ENCODE measurements around the gene SLCO2A1. TPM values are rescaled to one million over a fixed set of nuclear protein-coding genes. Genes with fewer than 3 reads are reported as not detected.

SLCO2A1 gene
- total and polyA plus RNA-seq, 2 experiments from 2014 or later = 0.31 to 1.0 TPM

DNA sequence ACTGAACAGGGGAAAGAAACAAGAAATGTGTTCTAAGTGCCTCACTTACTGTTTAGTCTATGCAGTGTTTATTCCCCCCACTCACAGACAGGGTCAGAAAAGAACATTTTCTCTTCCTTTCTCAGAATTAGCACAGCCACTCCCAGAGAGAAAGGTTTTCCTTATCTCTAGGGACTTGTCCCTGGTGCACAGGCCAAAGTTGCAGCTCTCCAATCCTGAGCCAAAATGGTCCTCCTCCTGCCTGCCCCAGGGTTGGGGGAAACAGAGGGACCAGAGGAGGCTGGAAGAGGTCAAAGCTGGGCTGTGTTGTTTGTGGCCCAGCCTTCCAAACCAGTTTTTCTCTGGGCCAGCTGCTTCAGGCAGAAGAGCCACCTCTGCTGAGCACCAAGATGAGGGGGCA, 146.1 kb downstream of the SLCO2A1 start (continued):
- TF ChIP-seq, protein P1, sequence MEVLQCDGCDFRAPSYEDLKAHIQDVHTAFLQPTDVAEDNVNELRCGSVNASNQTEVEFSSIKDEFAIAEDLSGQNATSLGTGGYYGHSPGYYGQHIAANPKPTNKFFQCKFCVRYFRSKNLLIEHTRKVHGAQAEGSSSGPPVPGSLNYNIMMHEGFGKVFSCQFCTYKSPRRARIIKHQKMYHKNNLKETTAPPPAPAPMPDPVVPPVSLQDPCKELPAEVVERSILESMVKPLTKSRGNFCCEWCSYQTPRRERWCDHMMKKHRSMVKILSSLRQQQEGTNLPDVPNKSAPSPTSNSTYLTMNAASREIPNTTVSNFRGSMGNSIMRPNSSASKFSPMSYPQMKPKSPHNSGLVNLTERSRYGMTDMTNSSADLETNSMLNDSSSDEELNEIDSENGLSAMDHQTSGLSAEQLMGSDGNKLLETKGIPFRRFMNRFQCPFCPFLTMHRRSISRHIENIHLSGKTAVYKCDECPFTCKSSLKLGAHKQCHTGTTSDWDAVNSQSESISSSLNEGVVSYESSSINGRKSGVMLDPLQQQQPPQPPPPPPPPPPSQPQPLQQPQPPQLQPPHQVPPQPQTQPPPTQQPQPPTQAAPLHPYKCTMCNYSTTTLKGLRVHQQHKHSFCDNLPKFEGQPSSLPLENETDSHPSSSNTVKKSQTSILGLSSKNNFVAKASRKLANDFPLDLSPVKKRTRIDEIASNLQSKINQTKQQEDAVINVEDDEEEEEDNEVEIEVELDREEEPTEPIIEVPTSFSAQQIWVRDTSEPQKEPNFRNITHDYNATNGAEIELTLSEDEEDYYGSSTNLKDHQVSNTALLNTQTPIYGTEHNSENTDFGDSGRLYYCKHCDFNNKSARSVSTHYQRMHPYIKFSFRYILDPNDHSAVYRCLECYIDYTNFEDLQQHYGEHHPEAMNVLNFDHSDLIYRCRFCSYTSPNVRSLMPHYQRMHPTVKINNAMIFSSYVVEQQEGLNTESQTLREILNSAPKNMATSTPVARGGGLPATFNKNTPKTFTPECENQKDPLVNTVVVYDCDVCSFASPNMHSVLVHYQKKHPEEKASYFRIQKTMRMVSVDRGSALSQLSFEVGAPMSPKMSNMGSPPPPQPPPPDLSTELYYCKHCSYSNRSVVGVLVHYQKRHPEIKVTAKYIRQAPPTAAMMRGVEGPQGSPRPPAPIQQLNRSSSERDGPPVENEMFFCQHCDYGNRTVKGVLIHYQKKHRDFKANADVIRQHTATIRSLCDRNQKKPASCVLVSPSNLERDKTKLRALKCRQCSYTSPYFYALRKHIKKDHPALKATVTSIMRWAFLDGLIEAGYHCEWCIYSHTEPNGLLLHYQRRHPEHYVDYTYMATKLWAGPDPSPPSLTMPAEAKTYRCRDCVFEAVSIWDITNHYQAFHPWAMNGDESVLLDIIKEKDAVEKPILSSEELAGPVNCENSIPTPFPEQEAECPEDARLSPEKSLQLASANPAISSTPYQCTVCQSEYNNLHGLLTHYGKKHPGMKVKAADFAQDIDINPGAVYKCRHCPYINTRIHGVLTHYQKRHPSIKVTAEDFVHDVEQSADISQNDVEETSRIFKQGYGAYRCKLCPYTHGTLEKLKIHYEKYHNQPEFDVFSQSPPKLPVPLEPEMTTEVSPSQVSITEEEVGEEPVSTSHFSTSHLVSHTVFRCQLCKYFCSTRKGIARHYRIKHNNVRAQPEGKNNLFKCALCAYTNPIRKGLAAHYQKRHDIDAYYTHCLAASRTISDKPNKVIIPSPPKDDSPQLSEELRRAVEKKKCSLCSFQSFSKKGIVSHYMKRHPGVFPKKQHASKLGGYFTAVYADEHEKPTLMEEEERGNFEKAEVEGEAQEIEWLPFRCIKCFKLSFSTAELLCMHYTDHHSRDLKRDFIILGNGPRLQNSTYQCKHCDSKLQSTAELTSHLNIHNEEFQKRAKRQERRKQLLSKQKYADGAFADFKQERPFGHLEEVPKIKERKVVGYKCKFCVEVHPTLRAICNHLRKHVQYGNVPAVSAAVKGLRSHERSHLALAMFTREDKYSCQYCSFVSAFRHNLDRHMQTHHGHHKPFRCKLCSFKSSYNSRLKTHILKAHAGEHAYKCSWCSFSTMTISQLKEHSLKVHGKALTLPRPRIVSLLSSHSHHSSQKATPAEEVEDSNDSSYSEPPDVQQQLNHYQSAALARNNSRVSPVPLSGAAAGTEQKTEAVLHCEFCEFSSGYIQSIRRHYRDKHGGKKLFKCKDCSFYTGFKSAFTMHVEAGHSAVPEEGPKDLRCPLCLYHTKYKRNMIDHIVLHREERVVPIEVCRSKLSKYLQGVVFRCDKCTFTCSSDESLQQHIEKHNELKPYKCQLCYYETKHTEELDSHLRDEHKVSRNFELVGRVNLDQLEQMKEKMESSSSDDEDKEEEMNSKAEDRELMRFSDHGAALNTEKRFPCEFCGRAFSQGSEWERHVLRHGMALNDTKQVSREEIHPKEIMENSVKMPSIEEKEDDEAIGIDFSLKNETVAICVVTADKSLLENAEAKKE (CRISPR knock-in tag; IDR thresholded peaks at IDR 0.05) = no peak

DNA sequence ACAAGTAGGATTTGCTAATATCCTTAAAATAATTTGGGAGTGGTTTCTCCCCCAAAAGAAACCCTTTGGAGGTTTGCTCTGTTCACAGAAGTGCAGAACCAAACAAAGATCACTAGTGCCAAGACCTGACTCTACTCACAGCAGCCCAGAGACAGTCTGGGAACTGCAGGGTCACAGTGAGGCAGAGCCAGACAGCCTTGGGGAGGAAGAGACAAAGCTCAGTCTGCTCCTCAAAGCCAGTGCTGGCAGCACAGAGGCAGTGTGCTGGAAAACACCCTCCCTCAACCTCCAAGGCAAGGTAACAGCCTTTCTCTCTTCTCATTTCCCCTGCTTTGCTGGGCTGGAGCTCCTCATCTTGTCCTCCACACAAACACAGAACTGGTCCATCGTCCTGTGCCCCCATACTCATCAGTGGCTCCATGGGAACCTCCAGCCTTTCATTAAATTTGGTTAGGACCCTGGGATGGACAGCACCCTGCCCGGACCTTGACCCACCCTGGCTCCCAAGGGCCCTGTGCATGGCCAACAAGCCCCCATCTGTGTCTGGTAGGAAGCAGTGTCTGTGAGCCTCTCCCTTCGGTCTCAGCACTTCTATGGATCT, 146.6 kb downstream of the SLCO2A1 start:
- Mint-ChIP-seq H3K4me3 (no peak overlapping the region), H3K4me1 (peaks cover 6% of the 10 kb centered on the region; the same call in 2 of the 3 replicates), H3K27me3 (ENCODE audit: insufficient read depth, low read depth, poor library complexity) (peaks cover 2% of the 10 kb centered on the region), H3K27ac (no peak overlapping the region), H3K9me3 (peaks cover 2% of the 10 kb centered on the region; the same call in 1 of the 3 replicates), H3K36me3 (ENCODE audit: low read depth) (peaks cover 5% of the 10 kb centered on the region; the same call in 1 of the 3 replicates)
- H3K27me3 ChIP-seq (ENCODE audit: insufficient read depth) = no peaks in the 10 kb centered on the region
- TF ChIP-seq CREB1 (CRISPR knock-in tag; IDR thresholded peaks at IDR 0.05; ENCODE audit: low read depth) (no peak), EZH2 (IDR thresholded peaks at IDR 0.05; ENCODE audit: low read depth, unreplicated experiment) (no peak), NANOG (IDR thresholded peaks at IDR 0.05; ENCODE audit: borderline replicate concordance) (no peak), EZH2phosphoT487 (IDR thresholded peaks at IDR 0.05; ENCODE audit: unreplicated experiment) (no peak)
- TF ChIP-seq, protein P1 (CRISPR knock-in tag; IDR thresholded peaks at IDR 0.05) = no peak
- TF ChIP-seq, protein P2, sequence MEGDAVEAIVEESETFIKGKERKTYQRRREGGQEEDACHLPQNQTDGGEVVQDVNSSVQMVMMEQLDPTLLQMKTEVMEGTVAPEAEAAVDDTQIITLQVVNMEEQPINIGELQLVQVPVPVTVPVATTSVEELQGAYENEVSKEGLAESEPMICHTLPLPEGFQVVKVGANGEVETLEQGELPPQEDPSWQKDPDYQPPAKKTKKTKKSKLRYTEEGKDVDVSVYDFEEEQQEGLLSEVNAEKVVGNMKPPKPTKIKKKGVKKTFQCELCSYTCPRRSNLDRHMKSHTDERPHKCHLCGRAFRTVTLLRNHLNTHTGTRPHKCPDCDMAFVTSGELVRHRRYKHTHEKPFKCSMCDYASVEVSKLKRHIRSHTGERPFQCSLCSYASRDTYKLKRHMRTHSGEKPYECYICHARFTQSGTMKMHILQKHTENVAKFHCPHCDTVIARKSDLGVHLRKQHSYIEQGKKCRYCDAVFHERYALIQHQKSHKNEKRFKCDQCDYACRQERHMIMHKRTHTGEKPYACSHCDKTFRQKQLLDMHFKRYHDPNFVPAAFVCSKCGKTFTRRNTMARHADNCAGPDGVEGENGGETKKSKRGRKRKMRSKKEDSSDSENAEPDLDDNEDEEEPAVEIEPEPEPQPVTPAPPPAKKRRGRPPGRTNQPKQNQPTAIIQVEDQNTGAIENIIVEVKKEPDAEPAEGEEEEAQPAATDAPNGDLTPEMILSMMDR (conservative IDR thresholded peaks at IDR 0.05; ENCODE audit: low read depth in 2 of 2) = no peak
- no peaks in the 10 kb centered on the region for H3K9me2 ChIP-seq (ENCODE audit: insufficient read depth)
- DNase-seq (ENCODE audit: low spot score) (no peak), ATAC-seq (no peak)
- no peaks in the 10 kb centered on the region for H3K79me2 ChIP-seq (replicated peaks; ENCODE audit: insufficient read depth)
- H3K27ac ChIP-seq (ENCODE audit: low read depth) = no peak overlapping the region
- no peak overlapping the region for H3K4me2 ChIP-seq
- H3F3A ChIP-seq (replicated peaks; ENCODE audit: low read depth) = no peaks in the 10 kb centered on the region
- H3K36me3 ChIP-seq (ENCODE audit: insufficient read depth) = no peaks in the 10 kb centered on the region
- H3K4me1 ChIP-seq (ENCODE audit: insufficient read depth) = 0 out of 2 replicates have a peak, but pooled peaks cover 6% of the 10 kb centered on the region
- no peak overlapping the region for H3K4me3 ChIP-seq
- H2AFZ ChIP-seq = no peak overlapping the region
- H4K20me1 ChIP-seq (replicated peaks; ENCODE audit: insufficient read depth) = no peaks in the 10 kb centered on the region

Data from GM23338 (cell line).